ENCODE measurements around the gene KLHDC2.
"Not testable (repeated sequence)": the region's sequence is repeated elsewhere in the genome, so short reads cannot be mapped to it uniquely, and the experiment has no call there.

KLHDC2 gene

DNA sequence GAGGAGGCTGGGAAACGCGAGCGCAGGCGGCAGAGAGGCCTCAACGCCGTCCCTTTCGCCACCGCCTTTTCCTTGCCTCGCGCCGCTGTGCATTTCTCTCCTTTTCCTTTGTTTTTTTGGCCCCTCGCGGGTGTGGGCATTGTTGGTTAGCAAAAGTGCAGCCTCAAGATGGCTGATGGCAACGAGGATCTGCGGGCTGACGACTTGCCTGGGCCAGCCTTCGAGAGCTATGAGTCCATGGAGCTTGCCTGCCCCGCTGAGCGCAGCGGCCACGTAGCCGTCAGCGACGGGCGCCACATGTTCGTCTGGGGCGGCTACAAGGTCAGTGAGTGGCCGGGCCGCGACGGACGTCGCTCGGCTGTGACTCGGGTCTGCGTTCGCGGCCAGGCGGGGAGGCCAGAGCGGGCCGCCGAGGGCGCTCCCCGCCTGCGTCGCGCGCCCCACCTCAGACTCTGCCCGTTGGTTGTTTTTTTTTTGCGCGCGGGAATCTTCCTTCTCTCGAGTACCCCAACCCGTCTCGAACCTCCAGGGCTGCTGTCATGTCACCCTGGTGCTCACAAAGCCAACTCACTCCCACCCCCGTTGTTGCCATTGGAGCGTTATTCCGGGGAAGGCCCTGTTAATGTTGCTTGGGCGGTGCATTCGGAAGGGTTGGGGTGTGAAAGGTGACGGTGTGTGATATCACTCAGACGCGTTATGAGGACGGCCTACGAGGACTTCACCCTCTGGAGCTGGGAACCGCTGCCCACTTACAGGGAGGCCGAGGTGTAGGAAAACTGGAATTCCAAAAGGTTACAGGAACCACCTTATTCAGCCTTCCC lies 558 bp downstream of the KLHDC2 start:
- DNase-seq (ENCODE audit: extremely low read depth, low read depth), result no peak
- H3K4me3 ChIP-seq (replicated peaks; ENCODE audit: low read depth, low read length), result peak overlapping the region; percentile 90
- TF ChIP-seq, protein P1, sequence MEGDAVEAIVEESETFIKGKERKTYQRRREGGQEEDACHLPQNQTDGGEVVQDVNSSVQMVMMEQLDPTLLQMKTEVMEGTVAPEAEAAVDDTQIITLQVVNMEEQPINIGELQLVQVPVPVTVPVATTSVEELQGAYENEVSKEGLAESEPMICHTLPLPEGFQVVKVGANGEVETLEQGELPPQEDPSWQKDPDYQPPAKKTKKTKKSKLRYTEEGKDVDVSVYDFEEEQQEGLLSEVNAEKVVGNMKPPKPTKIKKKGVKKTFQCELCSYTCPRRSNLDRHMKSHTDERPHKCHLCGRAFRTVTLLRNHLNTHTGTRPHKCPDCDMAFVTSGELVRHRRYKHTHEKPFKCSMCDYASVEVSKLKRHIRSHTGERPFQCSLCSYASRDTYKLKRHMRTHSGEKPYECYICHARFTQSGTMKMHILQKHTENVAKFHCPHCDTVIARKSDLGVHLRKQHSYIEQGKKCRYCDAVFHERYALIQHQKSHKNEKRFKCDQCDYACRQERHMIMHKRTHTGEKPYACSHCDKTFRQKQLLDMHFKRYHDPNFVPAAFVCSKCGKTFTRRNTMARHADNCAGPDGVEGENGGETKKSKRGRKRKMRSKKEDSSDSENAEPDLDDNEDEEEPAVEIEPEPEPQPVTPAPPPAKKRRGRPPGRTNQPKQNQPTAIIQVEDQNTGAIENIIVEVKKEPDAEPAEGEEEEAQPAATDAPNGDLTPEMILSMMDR (IDR thresholded peaks at IDR 0.05; ENCODE audit: low read depth, low read length, missing control alignments), result no peak

DNA sequence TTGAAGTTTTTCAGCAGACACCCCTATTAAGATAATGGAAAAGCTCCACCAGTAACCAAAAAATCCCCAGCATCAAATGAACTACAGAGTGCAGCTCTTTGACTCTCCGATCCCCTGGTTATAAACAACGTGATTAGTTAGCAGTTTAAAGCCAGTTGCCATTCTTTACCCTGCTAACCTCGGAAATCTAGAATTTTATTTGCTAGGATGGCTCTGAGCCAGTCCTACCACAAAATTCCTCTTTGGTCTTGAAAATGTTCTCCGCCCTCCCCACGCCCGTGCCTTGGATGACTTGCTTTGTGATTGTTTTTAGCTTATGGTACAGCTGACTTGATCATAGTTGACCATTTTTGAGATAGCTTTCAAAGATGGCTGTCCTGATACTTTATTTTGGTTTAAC lies 1.2 kb downstream of the KLHDC2 start:
- TF ChIP-seq, protein P1 (IDR thresholded peaks at IDR 0.05; ENCODE audit: low read depth, low read length, missing control alignments), result no peak
- no peak for DNase-seq (ENCODE audit: extremely low read depth, low read depth)
- peak overlapping the region; percentile 90 for H3K4me3 ChIP-seq (replicated peaks; ENCODE audit: low read depth, low read length)

DNA sequence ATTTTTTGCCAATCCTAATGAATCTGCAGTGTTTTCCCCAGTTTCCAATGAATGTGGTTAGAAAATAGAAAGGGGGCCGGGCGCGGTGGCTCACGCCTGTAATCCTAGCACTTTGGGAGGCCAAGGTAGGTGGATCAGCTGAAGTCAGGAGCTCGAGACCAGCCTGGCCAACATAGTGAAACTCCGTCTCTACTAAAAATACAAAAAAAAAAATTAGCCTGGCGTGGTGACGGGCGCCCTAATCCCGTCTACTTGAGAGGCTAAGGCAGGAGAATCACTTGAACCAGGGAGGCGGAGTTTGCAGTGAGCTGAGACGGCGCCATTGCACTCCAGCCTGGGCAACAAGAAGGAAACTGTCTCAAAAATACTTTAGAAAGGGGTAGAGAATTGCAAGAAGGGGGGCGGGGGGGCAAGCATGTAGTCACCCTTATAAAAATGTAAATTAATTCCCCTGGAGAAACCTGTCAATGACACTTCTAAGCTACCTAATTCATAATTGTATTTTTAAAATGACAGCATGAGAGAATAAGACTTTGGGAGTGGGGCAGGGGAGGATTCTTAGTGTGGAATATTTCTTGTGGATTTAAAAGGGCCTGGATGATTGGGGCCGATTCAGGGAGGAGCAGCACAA lies 1.7 kb downstream of the KLHDC2 start:
- DNase-seq (ENCODE audit: extremely low read depth, low read depth), result no peak
- TF ChIP-seq, protein P1 (IDR thresholded peaks at IDR 0.05; ENCODE audit: low read depth, low read length, missing control alignments), result no peak
- H3K4me3 ChIP-seq (replicated peaks; ENCODE audit: low read depth, low read length), result peak overlapping the region; percentile 90

DNA sequence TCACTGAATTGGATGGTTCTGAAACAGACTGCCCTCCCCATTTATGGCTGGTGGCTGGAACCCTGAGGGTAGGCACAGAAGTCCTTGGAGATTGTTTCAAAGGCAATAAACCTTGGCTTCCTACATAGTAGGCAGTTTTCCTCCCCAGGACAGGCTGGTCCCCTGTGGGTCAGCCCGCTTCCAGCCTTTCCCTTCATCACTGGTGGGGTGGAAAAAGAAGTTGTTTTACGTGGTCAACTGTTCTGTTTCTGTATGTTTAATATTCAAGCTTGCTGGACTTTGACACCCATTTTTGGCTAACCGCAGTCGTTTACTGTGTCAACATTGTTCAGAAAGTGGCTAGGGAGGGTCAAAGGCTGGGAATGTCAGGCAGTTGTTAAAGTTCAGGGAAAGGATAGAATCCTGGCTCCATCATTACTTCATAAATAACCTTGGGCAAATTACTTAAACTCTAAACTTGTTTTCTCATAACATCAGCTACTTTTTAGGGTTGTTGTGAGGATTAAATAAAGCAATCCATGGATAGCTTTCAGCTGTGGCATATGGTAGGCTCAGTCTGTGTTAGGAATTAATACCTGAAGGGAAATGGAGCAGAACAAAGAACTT lies 2.4 kb downstream of the KLHDC2 start:
- TF ChIP-seq, protein P1 (IDR thresholded peaks at IDR 0.05; ENCODE audit: low read depth, low read length, missing control alignments), result no peak
- DNase-seq (ENCODE audit: extremely low read depth, low read depth), result no peak
- H3K4me3 ChIP-seq (replicated peaks; ENCODE audit: low read depth, low read length), result peak overlapping the region; percentile 90

DNA sequence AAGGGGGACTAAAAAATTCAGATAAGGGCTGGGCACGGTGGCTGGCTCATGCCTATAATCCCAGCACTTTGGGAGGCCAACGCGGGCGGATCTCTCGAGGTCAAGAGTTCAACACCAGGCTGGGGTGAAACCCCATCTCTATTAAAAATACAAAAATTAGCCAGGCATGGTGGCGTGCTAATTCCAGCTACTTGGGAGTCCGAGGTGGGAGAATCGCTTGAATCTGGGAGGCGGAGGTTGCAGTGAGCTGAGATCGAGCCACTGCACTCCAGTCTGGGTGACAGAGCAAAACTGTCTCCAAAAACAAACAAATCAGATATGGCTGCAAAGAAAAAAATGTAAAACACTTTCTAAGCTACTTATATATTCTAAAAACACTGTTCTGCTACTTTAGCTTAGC lies 3.7 kb downstream of the KLHDC2 start:
- not testable (repeated sequence) for H3K4me3 ChIP-seq (replicated peaks; ENCODE audit: low read depth, low read length)

DNA sequence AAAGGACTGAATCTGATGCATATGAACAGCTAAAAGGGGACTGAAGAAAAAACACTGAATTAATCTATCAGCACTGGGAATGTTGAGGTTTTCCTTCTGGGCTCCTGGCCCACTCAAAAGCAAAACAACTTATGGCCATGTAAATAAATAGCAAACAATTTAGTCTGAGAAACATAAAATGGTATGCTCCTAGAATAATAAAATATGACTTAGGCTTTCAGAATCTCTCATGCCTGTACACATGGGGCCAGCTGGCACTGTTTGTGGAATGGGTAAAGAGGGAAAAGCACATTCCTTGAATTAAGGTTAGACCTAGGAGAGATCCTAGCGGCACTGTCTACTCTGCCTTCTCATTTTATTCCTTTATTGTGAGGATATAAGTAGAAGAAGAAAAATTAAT lies 6.2 kb downstream of the KLHDC2 start:
- TF ChIP-seq, protein P1 (IDR thresholded peaks at IDR 0.05; ENCODE audit: low read depth, low read length, missing control alignments), result no peak
- no peak overlapping the region for H3K4me3 ChIP-seq (replicated peaks; ENCODE audit: low read depth, low read length)
- DNase-seq (ENCODE audit: extremely low read depth, low read depth), result no peak

More for the DNA sequence above, 3.7 kb downstream of the KLHDC2 start:
- not testable (repeated sequence) for DNase-seq (ENCODE audit: extremely low read depth, low read depth)

DNA sequence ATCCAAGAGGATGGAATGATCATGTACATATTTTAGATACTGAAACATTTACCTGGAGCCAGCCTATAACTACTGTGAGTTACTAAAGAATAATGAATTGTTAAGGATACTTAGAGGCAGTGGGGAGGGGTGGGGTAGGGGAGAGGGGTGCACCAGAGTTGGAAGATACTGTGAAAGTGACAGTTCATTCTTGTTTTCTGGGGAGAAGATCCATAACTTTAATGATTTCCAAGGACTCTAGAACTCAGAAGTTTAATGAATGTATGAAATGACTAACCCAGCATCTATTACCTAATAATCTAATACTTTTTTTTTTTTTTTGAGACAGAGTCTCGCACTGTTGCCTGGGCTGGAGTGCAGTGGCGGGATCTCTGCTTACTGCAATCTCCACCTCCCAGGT lies 10.5 kb downstream of the KLHDC2 start:
- DNase-seq (ENCODE audit: extremely low read depth, low read depth), result no peak
- no peak overlapping the region for H3K4me3 ChIP-seq (replicated peaks; ENCODE audit: low read depth, low read length)
- TF ChIP-seq, protein P1 (IDR thresholded peaks at IDR 0.05; ENCODE audit: low read depth, low read length, missing control alignments), result no peak

DNA sequence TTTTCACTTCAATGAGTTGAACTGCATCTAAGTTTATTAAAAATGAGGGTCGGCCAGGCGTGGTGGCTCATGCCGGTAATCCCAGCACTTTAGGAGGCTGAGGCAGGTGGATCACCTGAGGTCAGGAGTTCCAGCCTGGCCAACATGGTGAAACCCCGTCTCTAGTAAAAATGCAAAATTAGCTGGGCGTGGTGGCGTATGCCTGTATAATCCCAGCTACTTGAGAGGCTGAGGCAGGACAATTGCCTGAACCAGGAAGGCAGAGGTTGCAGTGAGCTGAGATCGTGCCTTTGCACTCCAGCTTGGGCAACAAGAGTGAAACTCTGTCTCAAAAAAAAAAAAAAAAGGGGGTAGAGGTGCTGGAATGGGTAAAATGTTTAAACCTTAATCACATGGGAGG lies 13.1 kb downstream of the KLHDC2 start:
- not testable (repeated sequence) for DNase-seq (ENCODE audit: extremely low read depth, low read depth); H3K4me3 ChIP-seq (replicated peaks; ENCODE audit: low read depth, low read length)
